Tibial nerve (tissue), 4 donors: ENCODE measurements around the gene TNIP2.

ENCODE experiments used
- EP300 ChIP-seq, 2 donors: sonication (generic); formaldehyde crosslinking; IDR thresholded peaks; one replicate each; pipeline ENCODE4 v1.6.1; 2017; ENCODE audit warnings: antibody characterized with exemption in 2 of 2, mild to moderate bottlenecking in 1 of 2
- POLR2A ChIP-seq, 2 donors: fragments of 450-650 bp; IDR thresholded peaks; one replicate each; pipeline ENCODE4 v1.6.1; 2017; ENCODE audit warnings: antibody characterized with exemption in 2 of 2, mild to moderate bottlenecking in 2 of 2, moderate library complexity in 2 of 2
- TF ChIP-seq, protein P1 (sequence below), 5 experiments: fragments of 200-600 bp in 3 of 5; fragments of 450-650 bp in 2 of 5; sonication (generic) in 3 of 5; IDR thresholded peaks; one replicate each; pipeline ENCODE4 v1.5.1; 2016 to 2019; ENCODE audit warnings: antibody characterized with exemption in 5 of 5, mild to moderate bottlenecking in 3 of 5, moderate library complexity in 2 of 5

DNA sequence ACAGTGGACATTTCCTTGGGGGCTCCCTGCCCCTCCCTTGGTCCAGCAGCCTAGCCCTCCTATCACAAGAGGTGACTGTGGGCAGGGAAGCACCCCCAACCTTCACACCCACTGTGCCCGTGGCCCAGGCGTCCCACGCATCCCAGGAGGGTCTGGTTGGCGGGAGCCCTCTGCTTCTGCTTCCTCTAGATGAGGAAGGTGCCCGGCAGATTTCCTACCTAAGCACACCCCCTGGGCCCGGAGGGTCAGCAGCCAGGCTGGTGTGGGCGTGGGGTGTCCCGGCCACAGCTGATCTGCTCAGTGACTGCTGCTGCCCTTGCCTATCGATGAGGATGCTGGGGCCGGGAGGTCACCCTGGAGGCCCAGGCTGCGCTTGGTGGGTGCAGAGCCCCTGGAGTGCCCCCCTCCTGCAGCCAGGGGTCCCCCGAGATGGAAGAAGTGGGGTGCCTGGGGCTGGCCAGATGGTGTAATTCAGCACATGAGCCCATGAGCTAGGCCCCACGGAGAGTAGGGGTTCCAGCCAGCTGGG lies 48.9 kb upstream of the TNIP2 start:
- TF ChIP-seq, protein P1, sequence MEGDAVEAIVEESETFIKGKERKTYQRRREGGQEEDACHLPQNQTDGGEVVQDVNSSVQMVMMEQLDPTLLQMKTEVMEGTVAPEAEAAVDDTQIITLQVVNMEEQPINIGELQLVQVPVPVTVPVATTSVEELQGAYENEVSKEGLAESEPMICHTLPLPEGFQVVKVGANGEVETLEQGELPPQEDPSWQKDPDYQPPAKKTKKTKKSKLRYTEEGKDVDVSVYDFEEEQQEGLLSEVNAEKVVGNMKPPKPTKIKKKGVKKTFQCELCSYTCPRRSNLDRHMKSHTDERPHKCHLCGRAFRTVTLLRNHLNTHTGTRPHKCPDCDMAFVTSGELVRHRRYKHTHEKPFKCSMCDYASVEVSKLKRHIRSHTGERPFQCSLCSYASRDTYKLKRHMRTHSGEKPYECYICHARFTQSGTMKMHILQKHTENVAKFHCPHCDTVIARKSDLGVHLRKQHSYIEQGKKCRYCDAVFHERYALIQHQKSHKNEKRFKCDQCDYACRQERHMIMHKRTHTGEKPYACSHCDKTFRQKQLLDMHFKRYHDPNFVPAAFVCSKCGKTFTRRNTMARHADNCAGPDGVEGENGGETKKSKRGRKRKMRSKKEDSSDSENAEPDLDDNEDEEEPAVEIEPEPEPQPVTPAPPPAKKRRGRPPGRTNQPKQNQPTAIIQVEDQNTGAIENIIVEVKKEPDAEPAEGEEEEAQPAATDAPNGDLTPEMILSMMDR (IDR thresholded peaks at IDR 0.05), result no peak
- TF ChIP-seq POLR2A (IDR thresholded peaks at IDR 0.05) (no peak), EP300 (IDR thresholded peaks at IDR 0.05) (no peak)
